ENCODE results near the gene PCDHGA9. TPM values are rescaled to one million over a fixed set of nuclear protein-coding genes. Genes with fewer than 3 reads are reported as not detected.
A peak's percentile ranks its signal among the peaks of the same experiment; 100 is the strongest.

The PCDHGA9 gene
- not detected in 2 replicates for total RNA-seq (2014; rRNA removed; shearing (Covaris generic); ENCODE audit: low replicate concordance)

- DNase-seq (ENCODE audit: low read depth) = no peak
- in situ Hi-C loops (cut with HindIII; ENCODE audit: low pct_unique_long_range_greater_than_20kb, low sequenced_read_pairs) = no loop called here
Observed at GRCh38 chr5:141402553-141403243, at the start of gene PCDHGA9. TSS of gene PCDHGA9 (plus strand) at chr5:141402778. CDS start at chr5:141402953, 175 bp downstream.

GRCh38 chr5:141354900-141355469 is 47.6 kb upstream of the PCDHGA9 start, which contains the start of gene PCDHGA4:
TSS of gene PCDHGA4 (plus strand) at chr5:141355021. CDS start at chr5:141355108, 87 bp downstream.
- in situ Hi-C loops (cut with HindIII; ENCODE audit: low pct_unique_long_range_greater_than_20kb, low sequenced_read_pairs) = no loop called here
- DNase-seq (ENCODE audit: low read depth) = no peak

- in situ Hi-C loops (cut with HindIII; ENCODE audit: low pct_unique_long_range_greater_than_20kb, low sequenced_read_pairs) = no loop called here
- DNase-seq (ENCODE audit: low read depth) = no peak
Observed at GRCh38 chr5:141355641-141356040, 46.9 kb upstream of the PCDHGA9 start.

- in situ Hi-C loops (cut with HindIII; ENCODE audit: low pct_unique_long_range_greater_than_20kb, low sequenced_read_pairs) = no loop called here
- no peak for DNase-seq (ENCODE audit: low read depth)
Observed at GRCh38 chr5:141356133-141356532, 46.4 kb upstream of the PCDHGA9 start.

GRCh38 chr5:141356950-141357349 is 45.6 kb upstream of the PCDHGA9 start:
- in situ Hi-C loops (cut with HindIII; ENCODE audit: low pct_unique_long_range_greater_than_20kb, low sequenced_read_pairs) = no loop called here
- no peak for DNase-seq (ENCODE audit: low read depth)

- in situ Hi-C loops (cut with HindIII; ENCODE audit: low pct_unique_long_range_greater_than_20kb, low sequenced_read_pairs) = no loop called here
Observed at GRCh38 chr5:141359790-141360426, 42.7 kb upstream of the PCDHGA9 start, which contains the start of gene PCDHGB2. TSS of gene PCDHGB2 (plus strand) at chr5:141359994. CDS start at chr5:141360136, 142 bp downstream.

GRCh38 chr5:141360685-141361084 is 41.9 kb upstream of the PCDHGA9 start:
- in situ Hi-C loops (cut with HindIII; ENCODE audit: low pct_unique_long_range_greater_than_20kb, low sequenced_read_pairs) = no loop called here
- no peak for DNase-seq (ENCODE audit: low read depth)

More at GRCh38 chr5:141359790-141360426, 42.7 kb upstream of the PCDHGA9 start, which contains the start of gene PCDHGB2:
- peak; percentile 6 for DNase-seq (ENCODE audit: low read depth)

GRCh38 chr5:141362719-141363118 is 39.9 kb upstream of the PCDHGA9 start:
- in situ Hi-C loops (cut with HindIII; ENCODE audit: low pct_unique_long_range_greater_than_20kb, low sequenced_read_pairs) = no loop called here
- no peak for DNase-seq (ENCODE audit: low read depth)

- in situ Hi-C loops (cut with HindIII; ENCODE audit: low pct_unique_long_range_greater_than_20kb, low sequenced_read_pairs) = no loop called here
- DNase-seq (ENCODE audit: low read depth) = no peak
Observed at GRCh38 chr5:141363952-141364660, 38.5 kb upstream of the PCDHGA9 start, which contains the start of gene PCDHGA5. TSS of gene PCDHGA5 (plus strand) at chr5:141364162. CDS start at chr5:141364331, 169 bp downstream.

- in situ Hi-C loops (cut with HindIII; ENCODE audit: low pct_unique_long_range_greater_than_20kb, low sequenced_read_pairs) = no loop called here
- DNase-seq (ENCODE audit: low read depth) = no peak
Observed at GRCh38 chr5:141366016-141366896, 36.3 kb upstream of the PCDHGA9 start.

- in situ Hi-C loops (cut with HindIII; ENCODE audit: low pct_unique_long_range_greater_than_20kb, low sequenced_read_pairs) = no loop called here
- DNase-seq (ENCODE audit: low read depth) = no peak
Observed at GRCh38 chr5:141369994-141370848, 32.4 kb upstream of the PCDHGA9 start, which contains the start of gene PCDHGB3. TSS of gene PCDHGB3 (plus strand) at chr5:141370242. CDS start at chr5:141370395, 153 bp downstream.

GRCh38 chr5:141371572-141372475 is 30.8 kb upstream of the PCDHGA9 start:
- in situ Hi-C loops (cut with HindIII; ENCODE audit: low pct_unique_long_range_greater_than_20kb, low sequenced_read_pairs) = no loop called here
- no peak for DNase-seq (ENCODE audit: low read depth)

GRCh38 chr5:141373673-141374317 is 28.8 kb upstream of the PCDHGA9 start, which contains the start of gene PCDHGA6:
TSS of gene PCDHGA6 (plus strand) at chr5:141373891. CDS start at chr5:141374084, 193 bp downstream.
- in situ Hi-C loops (cut with HindIII; ENCODE audit: low pct_unique_long_range_greater_than_20kb, low sequenced_read_pairs) = no loop called here

GRCh38 chr5:141374627-141375026 is 28.0 kb upstream of the PCDHGA9 start:
- in situ Hi-C loops (cut with HindIII; ENCODE audit: low pct_unique_long_range_greater_than_20kb, low sequenced_read_pairs) = no loop called here
- no peak for DNase-seq (ENCODE audit: low read depth)

More at GRCh38 chr5:141373673-141374317, 28.8 kb upstream of the PCDHGA9 start, which contains the start of gene PCDHGA6:
- DNase-seq (ENCODE audit: low read depth) = no peak

All from Caki2 (cell line).